Measurements from ENCODE around the gene NASP. TPM values are rescaled to one million over a fixed set of nuclear protein-coding genes. Genes with fewer than 3 reads are reported as not detected.

NASP gene
- total RNA-seq, 2 experiments from 2014 or later: 210 to 373 TPM

- TF ChIP-seq CTCF (conservative IDR thresholded peaks at IDR 0.05; ENCODE audit: low read length): no peak
- TF ChIP-seq EZH2phosphoT487 (IDR thresholded peaks at IDR 0.05; ENCODE audit: borderline replicate concordance, low read depth, low read length): no peak
- peaks cover 94% of the 10 kb centered on the region for H3K36me3 ChIP-seq (ENCODE audit: insufficient read depth, low read length)
- peaks cover 22% of the 10 kb centered on the region; the same call in 1 of the 2 replicates for H3K79me2 ChIP-seq (ENCODE audit: insufficient read depth, low read depth, low read length)
- ChIA-PET POLR2A (interaction anchor here (0.6 to 0.7 kb wide), 2 partner anchors 36 to 124 kb away, joined by 4 to 9 read pairs; no protein-coding TSS in a partner anchor), CTCF (ENCODE audit: unreplicated experiment) (no interaction called here)
- no peak for DNase-seq (ENCODE audit: low spot score)
- H4K20me1 ChIP-seq (ENCODE audit: insufficient read depth, low read length): peaks cover 9% of the 10 kb centered on the region; the same call in 1 of the 2 replicates
- no peak overlapping the region for H3K4me2 ChIP-seq (ENCODE audit: low read length)
- H3K9me2 ChIP-seq (ENCODE audit: insufficient read depth, low read length): no peaks in the 10 kb centered on the region
- H3K27ac ChIP-seq (ENCODE audit: low read depth, low read length, poor library complexity, severe bottlenecking): no peak overlapping the region
- no peak overlapping the region for H2AFZ ChIP-seq (ENCODE audit: low read length)
- BruUV-seq (replicated peaks): no TSS peak
- H3K4me3 ChIP-seq (ENCODE audit: low read depth, low read length, poor library complexity, severe bottlenecking): no peak overlapping the region
- intact Hi-C loops (cut with micrococcal nuclease; ENCODE audit: unreplicated experiment): loop anchor here (10.0 kb wide), 1 partner anchor 614 kb away; no protein-coding TSS in a partner anchor
- H3K9me3 ChIP-seq (ENCODE audit: low read length): no peaks in the 10 kb centered on the region
- H3K4me1 ChIP-seq (ENCODE audit: insufficient read depth, low read length, poor library complexity, severe bottlenecking): peaks cover 34% of the 10 kb centered on the region
Observed at GRCh38 chr1:45610589-45611226, 26.9 kb downstream of the NASP start.

- H3K4me1 ChIP-seq (ENCODE audit: insufficient read depth, low read length, poor library complexity, severe bottlenecking): peaks cover 26% of the 10 kb centered on the region
- H3K4me2 ChIP-seq (ENCODE audit: low read length): no peak overlapping the region
- ChIA-PET CTCF (ENCODE audit: unreplicated experiment) (no interaction called here), POLR2A (interaction anchor here (1.4 kb wide), 1 partner anchor 16 kb away, joined by 5 read pairs; no protein-coding TSS in a partner anchor)
- no peak overlapping the region for H2AFZ ChIP-seq (ENCODE audit: low read length)
- no peaks in the 10 kb centered on the region for H3K9me2 ChIP-seq (ENCODE audit: insufficient read depth, low read length)
- peaks cover 7% of the 10 kb centered on the region; the same call in 1 of the 2 replicates for H4K20me1 ChIP-seq (ENCODE audit: insufficient read depth, low read length)
- H3K36me3 ChIP-seq (ENCODE audit: insufficient read depth, low read length): peaks cover 94% of the 10 kb centered on the region
- peaks cover 6% of the 10 kb centered on the region; the same call in 1 of the 2 replicates for H3K79me2 ChIP-seq (ENCODE audit: insufficient read depth, low read depth, low read length)
- no TSS peak for BruUV-seq (replicated peaks)
- TF ChIP-seq EZH2phosphoT487 (IDR thresholded peaks at IDR 0.05; ENCODE audit: borderline replicate concordance, low read depth, low read length) (no peak), CTCF (conservative IDR thresholded peaks at IDR 0.05; ENCODE audit: low read length) (no peak)
- DNase-seq (ENCODE audit: low spot score): no peak
- no peak overlapping the region for H3K4me3 ChIP-seq (ENCODE audit: low read depth, low read length, poor library complexity, severe bottlenecking)
- intact Hi-C loops (cut with micrococcal nuclease; ENCODE audit: unreplicated experiment): loop anchor here (10.0 kb wide), 1 partner anchor 612 kb away; no protein-coding TSS in a partner anchor
- H3K27ac ChIP-seq (ENCODE audit: low read depth, low read length, poor library complexity, severe bottlenecking): no peak overlapping the region
- H3K9me3 ChIP-seq (ENCODE audit: low read length): no peaks in the 10 kb centered on the region
Observed at GRCh38 chr1:45612941-45613579, 29.2 kb downstream of the NASP start.

Data from OCI-LY7 (cell line).